ENCODE data around the gene CSAG1. TPM values are rescaled to one million over a fixed set of nuclear protein-coding genes. Genes with fewer than 3 reads are reported as not detected.
"Not testable (repeated sequence)": the region's sequence is repeated elsewhere in the genome, so short reads cannot be mapped to it uniquely, and the experiment has no call there.

Gene CSAG1
- not detected for polyA plus RNA-seq (ENCODE audit: insufficient read length)

GRCh38 chrX:152733261-152733975 is at the start of gene CSAG1, which contains the start of gene MAGEA12:
TSS of gene CSAG1 (minus strand) at chrX:152733721. CDS start at chrX:152732460, 1,261 bp downstream.
TSS of gene MAGEA12 (plus strand) at chrX:152733757. CDS start at chrX:152736162, 2,405 bp downstream.
- no peak for DNase-seq

- DNase-seq = not testable (repeated sequence)
Observed at GRCh38 chrX:152769549-152770289, 36.2 kb upstream of the CSAG1 start, which contains the start of gene MAGEA6. TSS of gene MAGEA6 (minus strand) at chrX:152769689. CDS start at chrX:152767650, 2,039 bp downstream.

- not testable (repeated sequence) for DNase-seq
Observed at GRCh38 chrX:152766562-152766961, 33.0 kb upstream of the CSAG1 start.

GRCh38 chrX:152761582-152761981 is 28.1 kb upstream of the CSAG1 start:
- DNase-seq = not testable (repeated sequence)

- DNase-seq = not testable (repeated sequence)
Observed at GRCh38 chrX:152759544-152759943, 26.0 kb upstream of the CSAG1 start.

GRCh38 chrX:152758918-152759317 is 25.4 kb upstream of the CSAG1 start, which contains the start of gene CSAG3:
TSS of gene CSAG3 (plus strand) at chrX:152759218.
- not testable (repeated sequence) for DNase-seq

GRCh38 chrX:152754871-152755270 is 21.4 kb upstream of the CSAG1 start:
- not testable (repeated sequence) for DNase-seq

GRCh38 chrX:152753686-152754650 is 20.4 kb upstream of the CSAG1 start, which contains the start of gene MAGEA2:
TSS of gene MAGEA2 (minus strand) at chrX:152753842. CDS start at chrX:152751363, 2,479 bp downstream.
- not testable (repeated sequence) for DNase-seq

GRCh38 chrX:152738560-152738959 is 5.0 kb upstream of the CSAG1 start:
- no peak for DNase-seq

- not testable (repeated sequence) for DNase-seq
Observed at GRCh38 chrX:152736528-152736927, 3.0 kb upstream of the CSAG1 start.

GRCh38 chrX:152735860-152736511 is 2.5 kb upstream of the CSAG1 start:
- no peak for DNase-seq

GRCh38 chrX:152735101-152735500 is 1.6 kb upstream of the CSAG1 start:
- DNase-seq = no peak

GRCh38 chrX:152734143-152734858 is 780 bp upstream of the CSAG1 start:
- not testable (repeated sequence) for DNase-seq

- no peak for DNase-seq
Observed at GRCh38 chrX:152725409-152725808, 8.1 kb downstream of the CSAG1 start.

GRCh38 chrX:152713815-152714787 is 19.4 kb downstream of the CSAG1 start, which contains the start of gene MAGEA2B:
TSS of gene MAGEA2B (plus strand) at chrX:152714628. CDS start at chrX:152717107, 2,479 bp downstream.
- DNase-seq = not testable (repeated sequence)

GRCh38 chrX:152713195-152713594 is 20.3 kb downstream of the CSAG1 start:
- not testable (repeated sequence) for DNase-seq

- not testable (repeated sequence) for DNase-seq
Observed at GRCh38 chrX:152709173-152709572, 24.3 kb downstream of the CSAG1 start, which contains the start of gene CSAG2. TSS of gene CSAG2 (minus strand) at chrX:152709273. CDS start at chrX:152709112, 161 bp downstream.

- DNase-seq = not testable (repeated sequence)
Observed at GRCh38 chrX:152706500-152706899, 27.0 kb downstream of the CSAG1 start.

GRCh38 chrX:152700390-152700789 is 33.1 kb downstream of the CSAG1 start:
- DNase-seq = not testable (repeated sequence)
